ENCODE measurements around the gene EAPP.
A peak's percentile ranks its signal among the peaks of the same experiment; 100 is the strongest.

Gene EAPP

GRCh38 chr14:34539407-34540180 lies at the start of gene EAPP:
Gene EAPP, minus strand, starts transcription at chr14:34539701. Its CDS starts 73 bp downstream, at chr14:34539628.
- H3K9me3 ChIP-seq (ENCODE audit: severe bottlenecking): no peaks in the 10 kb centered on the region
- H3K36me3 ChIP-seq (ENCODE audit: low read depth): peaks cover 27% of the 10 kb centered on the region
- no peaks in the 10 kb centered on the region for H3K27me3 ChIP-seq (ENCODE audit: insufficient read depth, poor library complexity, severe bottlenecking)
- H3K27ac ChIP-seq (ENCODE audit: poor library complexity, severe bottlenecking): peak within 1 kb of the TSS; percentile 42
- peak within 1 kb of the TSS; percentile 83 for H3K4me3 ChIP-seq (ENCODE audit: severe bottlenecking)
- DNase-seq (ENCODE audit: low spot score) (peak; percentile 99), ATAC-seq (ENCODE audit: low read depth) (peak; percentile 98)
- peaks cover 11% of the 10 kb centered on the region for H3K4me1 ChIP-seq (ENCODE audit: insufficient read depth, poor library complexity, severe bottlenecking)
- TF ChIP-seq CTCF (IDR thresholded peaks at IDR 0.05; ENCODE audit: poor library complexity, severe bottlenecking): peak; percentile 6

GRCh38 chr14:34583525-34583924 lies 44.0 kb upstream of the EAPP start:
- Histone ChIP-seq H3K27ac (ENCODE audit: poor library complexity, severe bottlenecking) (no peak overlapping the region), H3K4me1 (ENCODE audit: insufficient read depth, poor library complexity, severe bottlenecking) (peaks cover 4% of the 10 kb centered on the region), H3K9me3 (ENCODE audit: severe bottlenecking) (no peaks in the 10 kb centered on the region), H3K4me3 (ENCODE audit: severe bottlenecking) (no peak overlapping the region), H3K36me3 (ENCODE audit: low read depth) (peaks cover 92% of the 10 kb centered on the region), H3K27me3 (ENCODE audit: insufficient read depth, poor library complexity, severe bottlenecking) (no peaks in the 10 kb centered on the region)
- TF ChIP-seq CTCF (IDR thresholded peaks at IDR 0.05; ENCODE audit: poor library complexity, severe bottlenecking): no peak
- DNase-seq (ENCODE audit: low spot score) (peak; percentile 3), ATAC-seq (ENCODE audit: low read depth) (no peak)

GRCh38 chr14:34582117-34582680 lies 42.7 kb upstream of the EAPP start:
- TF ChIP-seq CTCF (IDR thresholded peaks at IDR 0.05; ENCODE audit: poor library complexity, severe bottlenecking): no peak
- Histone ChIP-seq H3K4me1 (ENCODE audit: insufficient read depth, poor library complexity, severe bottlenecking) (no peaks in the 10 kb centered on the region), H3K4me3 (ENCODE audit: severe bottlenecking) (no peak overlapping the region), H3K27ac (ENCODE audit: poor library complexity, severe bottlenecking) (no peak overlapping the region), H3K9me3 (ENCODE audit: severe bottlenecking) (no peaks in the 10 kb centered on the region), H3K36me3 (ENCODE audit: low read depth) (peaks cover 94% of the 10 kb centered on the region), H3K27me3 (ENCODE audit: insufficient read depth, poor library complexity, severe bottlenecking) (no peaks in the 10 kb centered on the region)
- peak; percentile 21 for DNase-seq (ENCODE audit: low spot score)
- ATAC-seq (ENCODE audit: low read depth): no peak

- H3K4me3 ChIP-seq (ENCODE audit: severe bottlenecking): no peak overlapping the region
- ATAC-seq (ENCODE audit: low read depth) (no peak), DNase-seq (ENCODE audit: low spot score) (peak; percentile 11)
- H3K4me1 ChIP-seq (ENCODE audit: insufficient read depth, poor library complexity, severe bottlenecking): no peaks in the 10 kb centered on the region
- no peaks in the 10 kb centered on the region for H3K9me3 ChIP-seq (ENCODE audit: severe bottlenecking)
- TF ChIP-seq CTCF (IDR thresholded peaks at IDR 0.05; ENCODE audit: poor library complexity, severe bottlenecking): no peak
- H3K27me3 ChIP-seq (ENCODE audit: insufficient read depth, poor library complexity, severe bottlenecking): no peaks in the 10 kb centered on the region
- peaks cover 94% of the 10 kb centered on the region for H3K36me3 ChIP-seq (ENCODE audit: low read depth)
- no peak overlapping the region for H3K27ac ChIP-seq (ENCODE audit: poor library complexity, severe bottlenecking)
Observed at GRCh38 chr14:34580381-34580780, 40.9 kb upstream of the EAPP start.

GRCh38 chr14:34571771-34572170 lies 32.3 kb upstream of the EAPP start:
- TF ChIP-seq CTCF (IDR thresholded peaks at IDR 0.05; ENCODE audit: poor library complexity, severe bottlenecking): no peak
- H3K4me1 ChIP-seq (ENCODE audit: insufficient read depth, poor library complexity, severe bottlenecking): no peaks in the 10 kb centered on the region
- H3K36me3 ChIP-seq (ENCODE audit: low read depth): peaks cover 97% of the 10 kb centered on the region
- H3K9me3 ChIP-seq (ENCODE audit: severe bottlenecking): no peaks in the 10 kb centered on the region
- no peaks in the 10 kb centered on the region for H3K27me3 ChIP-seq (ENCODE audit: insufficient read depth, poor library complexity, severe bottlenecking)
- no peak overlapping the region for H3K27ac ChIP-seq (ENCODE audit: poor library complexity, severe bottlenecking)
- DNase-seq (ENCODE audit: low spot score) (no peak), ATAC-seq (ENCODE audit: low read depth) (no peak)
- no peak overlapping the region for H3K4me3 ChIP-seq (ENCODE audit: severe bottlenecking)
